Endothelial cell of umbilical vein (primary cell): ENCODE results near the gene PANK2. TPM values are rescaled to one million over a fixed set of nuclear protein-coding genes. Genes with fewer than 3 reads are reported as not detected.

Experiments
- BruUV-seq: library from RNA; stranded (reverse); fragments of 400-500 nt; replicated peaks from 2 replicates; lab custom pipeline; 2021; lab: Mats Ljungman, UMichigan
- CTCF ChIA-PET: fragments of 300-600, 350-600 bp; sonication (Branson Sonifier 250); formaldehyde crosslinking; loops from one replicate; lab custom pipeline; 2021; ENCODE audit warnings: antibody characterized with exemption, inconsistent platforms; lab: Charles Lee
- POLR2A ChIA-PET: fragments of 300-600, 350-600 bp; sonication (Branson Sonifier 250); formaldehyde crosslinking; loops from one replicate; lab custom pipeline; 2021; ENCODE audit warnings: antibody characterized with exemption, inconsistent platforms; lab: Charles Lee
- DNase-seq: peaks from one replicate; pipeline ENCODE4 v3.0.0-alpha.2; 2011; ENCODE audit warnings: low read depth, low spot score
- FAIRE-seq: peaks from 2 replicates; lab custom pipeline; 2011; peaks lifted over from hg19 to GRCh38; lab: Jason Lieb, UNC
- H2AFZ ChIP-seq: 2 replicates; pipeline ENCODE4 v1.6.0; 2012; ENCODE audit warnings: low read depth, low read length, control low read depth, inconsistent platforms
- H3K27ac ChIP-seq: 2 replicates; pipeline ENCODE4 v1.5.1; 2011; ENCODE audit warnings: low read depth, mild to moderate bottlenecking, control low read depth, low read length, moderate library complexity; ENCODE audit not compliant: insufficient read depth
- H3K27me3 ChIP-seq, 2 experiments: 2 replicates each; pipeline versions ENCODE4 v1.6.0 to v1.6.1; 2011; ENCODE audit warnings: low read length in 2 of 2, mixed read lengths in 1 of 2; ENCODE audit not compliant: control insufficient read depth in 2 of 2, insufficient read depth in 2 of 2
- H3K36me3 ChIP-seq, 2 experiments: 2 replicates in 1 of 2; 3 replicates in 1 of 2; pipeline ENCODE4 v1.5.1; 2011; ENCODE audit warnings: low read length in 2 of 2, mild to moderate bottlenecking in 1 of 2, moderate library complexity in 1 of 2; ENCODE audit not compliant: control insufficient read depth in 2 of 2, insufficient read depth in 2 of 2; ENCODE audit errors: extremely low read depth in 1 of 2
- H3K4me1 ChIP-seq: 3 replicates; pipeline ENCODE4 v1.5.1; 2011; ENCODE audit warnings: mild to moderate bottlenecking, low read length; ENCODE audit not compliant: control insufficient read depth, insufficient read depth; ENCODE audit errors: extremely low read depth
- H3K4me2 ChIP-seq: 2 replicates; pipeline ENCODE4 v1.6.1; 2011; ENCODE audit warnings: low read length, control low read depth, mixed read lengths; ENCODE audit not compliant: insufficient read depth
- H3K4me3 ChIP-seq, 3 experiments: fragments of 200-600 bp in 1 of 3; sonication (generic), shearing (Covaris generic) in 1 of 3; replicated peaks in 1 of 3; 2 replicates each; pipeline ENCODE4 v1.5.1; 2011 to 2016; ENCODE audit warnings: control low read depth in 3 of 3, low read length in 3 of 3, mild to moderate bottlenecking in 2 of 3, inconsistent platforms in 1 of 3, low read depth in 1 of 3, moderate library complexity in 1 of 3; ENCODE audit not compliant: insufficient read depth in 1 of 3
- H3K79me2 ChIP-seq: 2 replicates; pipeline ENCODE4 v1.6.0; 2012; ENCODE audit warnings: low read length, inconsistent platforms; ENCODE audit not compliant: control insufficient read depth, insufficient read depth
- H3K9ac ChIP-seq: replicated peaks from 2 replicates; pipeline ENCODE3; 2011; ENCODE audit warnings: low read length, control low read depth; ENCODE audit not compliant: insufficient read depth; ENCODE audit errors: extremely low read depth
- H3K9me1 ChIP-seq: replicated peaks from 3 replicates; pipeline ENCODE4 v1.6.0; 2011; ENCODE audit warnings: mild to moderate bottlenecking, low read length; ENCODE audit not compliant: control insufficient read depth, insufficient read depth; ENCODE audit errors: extremely low read depth
- H3K9me3 ChIP-seq: replicated peaks from 2 replicates; pipeline ENCODE4 v1.5.1; 2012; ENCODE audit warnings: low read length, inconsistent platforms; ENCODE audit not compliant: control insufficient read depth, insufficient read depth
- H4K20me1 ChIP-seq: replicated peaks from 2 replicates; pipeline ENCODE3; 2011; ENCODE audit warnings: mild to moderate bottlenecking, low read length; ENCODE audit not compliant: control insufficient read depth, insufficient read depth; ENCODE audit errors: extremely low read depth
- EZH2 ChIP-seq: IDR thresholded peaks from 2 replicates; pipeline ENCODE4 v1.6.1; 2012; ENCODE audit warnings: borderline replicate concordance, low read depth, mild to moderate bottlenecking, moderate library complexity, low read length, inconsistent platforms; ENCODE audit not compliant: severe bottlenecking
- FOS ChIP-seq: IDR thresholded peaks from 2 replicates; pipeline ENCODE4 v1.6.1; 2011; ENCODE audit warnings: mild to moderate bottlenecking, low read length, moderate library complexity, borderline replicate concordance; ENCODE audit not compliant: insufficient read depth
- GATA2 ChIP-seq: IDR thresholded peaks from 2 replicates; pipeline ENCODE4 v1.7.0; 2011; ENCODE audit warnings: low read depth, mild to moderate bottlenecking, moderate library complexity, mixed read lengths, low read length; ENCODE audit not compliant: insufficient read length, insufficient read depth
- JUN ChIP-seq: IDR thresholded peaks from 2 replicates; pipeline ENCODE4 v1.6.1; 2011; ENCODE audit warnings: borderline replicate concordance, low read depth; ENCODE audit not compliant: insufficient read length, insufficient read depth
- MYC ChIP-seq: IDR thresholded peaks from one replicate; pipeline ENCODE4 v1.6.1; 2011; ENCODE audit warnings: mild to moderate bottlenecking, low read depth, low read length
- POLR2A ChIP-seq: IDR thresholded peaks from 2 replicates; pipeline ENCODE4 v1.6.1; 2012; ENCODE audit warnings: low read depth, mild to moderate bottlenecking, control low read depth, low read length
- POLR2AphosphoS5 ChIP-seq: IDR thresholded peaks from 2 replicates; pipeline ENCODE4 v1.6.1; 2012; ENCODE audit warnings: low read depth, mild to moderate bottlenecking, control low read depth, low read length, moderate library complexity; ENCODE audit not compliant: insufficient read depth
- dilution Hi-C: fragments of 300-500 bp; cut with MboI; formaldehyde crosslinking; loops from one replicate; pipeline ENCODE4 v1.15.0; 2019; ENCODE audit warnings: low sequenced_read_pairs; ENCODE audit not compliant: extremely low pct_ligation_motif_present
- intact Hi-C: fragments of 100-400 bp; cut with micrococcal nuclease; formaldehyde crosslinking; loops from one replicate; pipeline ENCODE4 v1.10.0; 2022
- polyA plus RNA-seq, 4 experiments: library from polyadenylated mRNA; depleted of rRNA in 3 of 4; stranded (reverse) in 3 of 4; unstranded in 1 of 4; fragments of >200 nt; gene quantifications; 2 replicates each; pipeline versions ENCODE4 v1.2.1 to v1.2.3, GENCODE V29; 2011 to 2012; ENCODE audit warnings: missing spikeins in 1 of 4
- total RNA-seq: library from RNA; stranded (reverse); gene quantifications from 2 replicates; pipeline ENCODE4 v1.2.3, GENCODE V29; 2021
- TF ChIP-seq, protein P1 (sequence below): IDR thresholded peaks from 2 replicates; pipeline ENCODE4 v1.6.1; 2011; ENCODE audit not compliant: insufficient read depth, insufficient read length
- TF ChIP-seq, protein P2 (sequence below), 2 donors: IDR thresholded peaks; 1 replicate in 1 of 2; 2 replicates in 1 of 2; pipeline ENCODE4 v1.5.1; 2011; ENCODE audit warnings: low read length in 2 of 2, mild to moderate bottlenecking in 2 of 2, moderate library complexity in 2 of 2, control low read depth in 1 of 2, inconsistent platforms in 1 of 2, low read depth in 1 of 2; ENCODE audit not compliant: insufficient read depth in 1 of 2; ENCODE audit errors: extremely low read depth in 1 of 2

The PANK2 gene
- total and polyA plus RNA-seq, 2 donors (not counting 3 experiments of a cell fraction or from before 2014, with no cell fraction given): 18.9 to 54.3 TPM

DNA sequence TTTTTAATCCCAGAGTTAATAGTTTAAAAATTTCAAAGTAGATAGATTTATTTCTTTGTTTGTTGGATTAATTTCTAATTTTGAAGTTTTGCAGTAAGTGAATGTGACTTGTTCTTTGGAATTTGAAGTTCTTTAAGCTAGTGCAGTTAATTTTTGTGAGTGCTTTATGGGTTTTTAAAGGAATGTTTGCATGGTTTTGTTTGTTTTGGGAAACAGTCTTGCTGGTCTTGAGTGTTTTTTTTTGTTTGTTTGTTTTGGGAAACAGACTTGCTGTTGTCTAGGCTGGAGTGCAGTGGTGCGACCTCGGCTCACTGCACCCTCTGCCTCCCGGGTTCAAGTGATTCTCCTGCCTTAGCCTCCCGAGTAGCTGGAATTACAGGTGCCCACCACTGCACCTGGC lies 9.5 kb downstream of the PANK2 start:
- Histone ChIP-seq H2AFZ (no peak overlapping the region), H3K27ac (no peak overlapping the region), H3K9ac (no peak overlapping the region), H4K20me1 (peaks cover 27% of the 10 kb centered on the region), H3K4me2 (no peak overlapping the region), H3K9me1 (no peaks in the 10 kb centered on the region), H3K4me3 (no peak overlapping the region), H3K36me3 (peaks cover 0 to 3% of the 10 kb centered on the region in 2 experiments), H3K27me3 (no peaks in the 10 kb centered on the region), H3K4me1 (peaks cover 40% of the 10 kb centered on the region), H3K9me3 (no peaks in the 10 kb centered on the region), H3K79me2 (peaks cover 99% of the 10 kb centered on the region)
- no TSS peak for BruUV-seq
- POLR2A ChIA-PET: no interaction called here
- CTCF ChIA-PET: interaction anchor here (0.7 kb wide), 1 partner anchor 108 kb away, joined by 3 read pairs; no protein-coding TSS in a partner anchor
- TF ChIP-seq FOS: no peak
- no peak for TF ChIP-seq EZH2
- TF ChIP-seq MYC: no peak
- no peak for TF ChIP-seq POLR2AphosphoS5
- no peak for TF ChIP-seq JUN
- TF ChIP-seq, protein P1, sequence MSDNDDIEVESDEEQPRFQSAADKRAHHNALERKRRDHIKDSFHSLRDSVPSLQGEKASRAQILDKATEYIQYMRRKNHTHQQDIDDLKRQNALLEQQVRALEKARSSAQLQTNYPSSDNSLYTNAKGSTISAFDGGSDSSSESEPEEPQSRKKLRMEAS: no peak
- no peak for TF ChIP-seq POLR2A
- TF ChIP-seq GATA2: no peak
- TF ChIP-seq, protein P2, sequence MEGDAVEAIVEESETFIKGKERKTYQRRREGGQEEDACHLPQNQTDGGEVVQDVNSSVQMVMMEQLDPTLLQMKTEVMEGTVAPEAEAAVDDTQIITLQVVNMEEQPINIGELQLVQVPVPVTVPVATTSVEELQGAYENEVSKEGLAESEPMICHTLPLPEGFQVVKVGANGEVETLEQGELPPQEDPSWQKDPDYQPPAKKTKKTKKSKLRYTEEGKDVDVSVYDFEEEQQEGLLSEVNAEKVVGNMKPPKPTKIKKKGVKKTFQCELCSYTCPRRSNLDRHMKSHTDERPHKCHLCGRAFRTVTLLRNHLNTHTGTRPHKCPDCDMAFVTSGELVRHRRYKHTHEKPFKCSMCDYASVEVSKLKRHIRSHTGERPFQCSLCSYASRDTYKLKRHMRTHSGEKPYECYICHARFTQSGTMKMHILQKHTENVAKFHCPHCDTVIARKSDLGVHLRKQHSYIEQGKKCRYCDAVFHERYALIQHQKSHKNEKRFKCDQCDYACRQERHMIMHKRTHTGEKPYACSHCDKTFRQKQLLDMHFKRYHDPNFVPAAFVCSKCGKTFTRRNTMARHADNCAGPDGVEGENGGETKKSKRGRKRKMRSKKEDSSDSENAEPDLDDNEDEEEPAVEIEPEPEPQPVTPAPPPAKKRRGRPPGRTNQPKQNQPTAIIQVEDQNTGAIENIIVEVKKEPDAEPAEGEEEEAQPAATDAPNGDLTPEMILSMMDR (IDR thresholded peaks at IDR 0.05; ENCODE audit: extremely low read depth in 1 of 2, insufficient read depth in 1 of 2, low read depth in 1 of 2, low read length in 2 of 2): no peak
- intact Hi-C loops (no loop called here), dilution Hi-C loops (no loop called here)
- DNase-seq: no peak
- FAIRE-seq: no peak
